ENCODE measurements around the gene CAMTA1.

The CAMTA1 gene

DNA sequence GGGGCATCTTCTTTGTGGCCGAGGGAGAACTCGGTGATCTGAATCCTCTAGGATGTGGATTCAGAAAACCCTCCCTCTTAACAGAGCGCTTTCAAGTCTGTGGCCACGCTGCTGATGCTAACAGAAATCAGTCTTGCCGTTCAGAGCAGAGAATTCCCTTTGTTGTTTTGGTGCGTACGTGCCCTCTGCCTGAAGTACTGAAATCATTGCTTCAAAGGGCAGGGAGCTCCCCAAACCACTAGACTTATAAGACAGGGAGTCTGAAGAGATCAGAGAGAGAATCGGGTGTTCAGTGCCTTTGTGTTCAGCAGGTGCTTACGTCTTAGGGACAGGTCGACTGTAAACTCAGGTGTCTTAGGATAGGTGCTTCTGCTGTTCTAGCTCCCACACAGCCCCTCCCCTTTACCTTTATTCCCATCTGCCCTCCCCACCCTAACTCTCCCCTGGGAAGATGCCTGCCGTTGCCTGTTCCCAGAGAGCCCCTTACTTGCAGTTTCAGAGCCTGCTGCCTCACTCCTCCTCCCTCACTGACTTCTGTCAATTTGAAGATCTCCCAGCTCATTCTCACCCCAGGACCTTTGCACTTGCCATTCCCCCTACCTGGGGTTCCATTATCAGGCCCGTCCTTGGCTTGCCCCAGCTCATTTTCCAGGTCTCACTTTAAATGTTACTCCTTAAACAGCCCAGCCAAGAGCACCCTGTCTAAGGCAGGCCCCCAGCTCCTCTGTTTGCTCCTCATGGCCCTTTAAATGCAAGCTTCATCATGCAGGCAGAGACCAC, 143.0 kb downstream of the CAMTA1 start:
- H3K4me3 ChIP-seq (ENCODE audit: low read depth, low read length): no peak overlapping the region
- DNase-seq (ENCODE audit: low read depth): no peak
- TF ChIP-seq, protein P1, sequence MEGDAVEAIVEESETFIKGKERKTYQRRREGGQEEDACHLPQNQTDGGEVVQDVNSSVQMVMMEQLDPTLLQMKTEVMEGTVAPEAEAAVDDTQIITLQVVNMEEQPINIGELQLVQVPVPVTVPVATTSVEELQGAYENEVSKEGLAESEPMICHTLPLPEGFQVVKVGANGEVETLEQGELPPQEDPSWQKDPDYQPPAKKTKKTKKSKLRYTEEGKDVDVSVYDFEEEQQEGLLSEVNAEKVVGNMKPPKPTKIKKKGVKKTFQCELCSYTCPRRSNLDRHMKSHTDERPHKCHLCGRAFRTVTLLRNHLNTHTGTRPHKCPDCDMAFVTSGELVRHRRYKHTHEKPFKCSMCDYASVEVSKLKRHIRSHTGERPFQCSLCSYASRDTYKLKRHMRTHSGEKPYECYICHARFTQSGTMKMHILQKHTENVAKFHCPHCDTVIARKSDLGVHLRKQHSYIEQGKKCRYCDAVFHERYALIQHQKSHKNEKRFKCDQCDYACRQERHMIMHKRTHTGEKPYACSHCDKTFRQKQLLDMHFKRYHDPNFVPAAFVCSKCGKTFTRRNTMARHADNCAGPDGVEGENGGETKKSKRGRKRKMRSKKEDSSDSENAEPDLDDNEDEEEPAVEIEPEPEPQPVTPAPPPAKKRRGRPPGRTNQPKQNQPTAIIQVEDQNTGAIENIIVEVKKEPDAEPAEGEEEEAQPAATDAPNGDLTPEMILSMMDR (IDR thresholded peaks at IDR 0.05; ENCODE audit: insufficient read depth, low read depth, low read length, missing control alignments): no peak

DNA sequence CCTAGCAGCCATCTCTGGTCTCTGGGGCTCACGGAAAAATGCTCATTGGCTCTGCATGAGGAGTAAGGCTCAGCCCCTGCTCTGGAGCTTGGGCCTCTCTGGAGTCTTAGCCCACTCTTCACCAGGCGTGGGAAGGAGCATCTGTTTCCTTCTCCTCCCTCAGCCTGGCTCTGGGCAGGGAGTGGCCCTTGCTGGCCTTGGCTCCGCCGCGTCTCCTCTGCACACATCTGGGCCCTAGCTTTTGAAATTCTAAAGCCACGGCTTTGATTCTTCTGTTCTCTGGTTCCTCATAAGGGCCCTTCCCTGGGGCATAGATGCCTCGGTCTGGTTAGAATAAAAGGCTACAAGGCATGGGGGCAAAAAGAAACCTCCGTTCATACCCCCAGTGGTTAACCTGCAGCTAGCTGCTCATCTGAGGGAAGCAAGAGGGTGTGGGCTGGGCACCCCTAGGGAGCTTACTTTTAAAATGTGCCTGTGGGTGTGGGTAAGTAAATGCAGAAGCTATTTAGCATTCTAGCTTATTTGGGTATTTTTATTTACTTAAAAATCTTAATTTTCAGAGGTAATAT, 145.6 kb downstream of the CAMTA1 start:
- H3K4me3 ChIP-seq (ENCODE audit: low read depth, low read length): no peak overlapping the region
- DNase-seq (ENCODE audit: low read depth): no peak
- TF ChIP-seq, protein P1 (IDR thresholded peaks at IDR 0.05; ENCODE audit: insufficient read depth, low read depth, low read length, missing control alignments): no peak

DNA sequence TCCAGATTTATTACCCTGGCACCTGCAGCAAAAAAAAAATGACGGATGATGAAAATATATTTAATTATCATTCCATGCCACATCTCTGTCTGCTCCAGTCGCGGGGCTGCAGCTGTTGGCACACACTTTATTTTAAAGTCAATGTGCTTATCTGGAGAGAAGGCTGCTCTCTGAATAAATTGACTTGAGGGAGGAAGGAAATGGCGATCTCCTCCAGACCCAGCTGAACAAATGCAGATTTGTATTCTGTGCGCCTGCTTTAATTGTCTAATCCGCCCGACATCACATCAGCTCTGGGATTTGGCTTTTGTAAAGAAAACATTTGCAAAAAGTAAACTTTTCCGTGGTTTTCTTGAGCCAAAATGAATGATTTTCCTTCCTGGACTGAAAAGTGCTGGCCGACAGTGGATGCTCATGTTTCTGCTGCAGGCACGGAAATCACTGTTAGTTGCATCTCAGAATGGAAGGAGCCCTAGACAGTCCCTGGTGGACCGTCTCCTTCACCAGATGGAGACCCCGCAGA, 150.2 kb downstream of the CAMTA1 start:
- H3K4me3 ChIP-seq (ENCODE audit: low read depth, low read length): no peak overlapping the region
- no peak for DNase-seq (ENCODE audit: low read depth)
- TF ChIP-seq, protein P1 (IDR thresholded peaks at IDR 0.05; ENCODE audit: insufficient read depth, low read depth, low read length, missing control alignments): no peak

DNA sequence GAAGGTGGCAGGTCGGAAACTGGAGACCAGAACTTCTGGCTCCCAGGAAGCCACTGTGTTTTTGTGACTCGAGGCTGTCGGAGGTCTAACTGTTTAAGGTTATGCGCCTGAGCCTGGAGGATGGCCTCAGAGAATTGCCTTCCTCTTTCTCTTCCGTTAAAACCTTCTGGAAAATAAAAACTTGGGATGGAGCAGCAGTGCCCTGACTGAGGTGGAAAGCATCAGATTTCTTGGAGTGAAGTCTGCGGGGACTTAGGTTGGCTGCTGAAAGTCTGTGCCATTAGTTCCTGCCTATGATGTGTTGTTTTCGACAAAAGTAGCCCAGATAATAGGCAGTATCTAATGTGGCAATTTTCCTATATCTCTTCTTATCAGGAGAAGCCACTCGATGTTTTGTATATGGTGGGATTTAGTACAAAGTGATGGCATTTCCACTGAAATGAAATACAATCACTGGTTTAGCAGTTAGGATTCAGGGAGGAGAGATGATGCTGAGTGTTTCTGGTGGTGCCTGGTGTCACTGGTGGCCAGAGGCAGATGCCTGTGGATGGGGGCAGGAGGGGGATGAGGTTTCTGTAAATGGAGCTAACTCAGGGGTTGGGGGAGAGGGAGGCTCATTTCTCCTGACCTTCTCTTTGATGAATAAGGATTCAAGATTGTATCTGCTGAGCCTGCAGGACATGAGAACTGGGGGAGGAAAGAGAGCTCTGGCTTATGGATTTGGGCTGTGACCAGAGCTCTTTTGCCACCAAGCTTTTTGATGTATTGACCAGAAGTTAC, 150.8 kb downstream of the CAMTA1 start:
- H3K4me3 ChIP-seq (ENCODE audit: low read depth, low read length): no peak overlapping the region
- TF ChIP-seq, protein P1 (IDR thresholded peaks at IDR 0.05; ENCODE audit: insufficient read depth, low read depth, low read length, missing control alignments): no peak

DNA sequence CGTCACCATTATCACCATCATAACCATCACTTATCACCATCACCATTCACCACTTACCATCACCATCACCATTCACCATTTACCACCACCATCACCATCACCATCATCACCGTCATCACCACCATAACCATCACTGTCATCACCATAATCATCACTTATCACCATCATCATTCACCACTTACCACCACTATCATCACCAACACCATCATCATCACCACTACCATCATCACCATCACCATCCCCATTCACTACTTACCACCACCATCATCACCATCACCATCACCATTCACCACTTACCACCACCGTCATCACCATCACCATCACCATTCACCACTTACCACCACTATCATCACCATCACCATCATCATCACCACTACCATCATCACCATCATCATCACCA, 151.8 kb downstream of the CAMTA1 start:
- H3K4me3 ChIP-seq (ENCODE audit: low read depth, low read length): no peak overlapping the region
- DNase-seq (ENCODE audit: low read depth): no peak
- TF ChIP-seq, protein P1 (IDR thresholded peaks at IDR 0.05; ENCODE audit: insufficient read depth, low read depth, low read length, missing control alignments): no peak

More for the DNA sequence above, 150.8 kb downstream of the CAMTA1 start:
- no peak for DNase-seq (ENCODE audit: low read depth)

DNA sequence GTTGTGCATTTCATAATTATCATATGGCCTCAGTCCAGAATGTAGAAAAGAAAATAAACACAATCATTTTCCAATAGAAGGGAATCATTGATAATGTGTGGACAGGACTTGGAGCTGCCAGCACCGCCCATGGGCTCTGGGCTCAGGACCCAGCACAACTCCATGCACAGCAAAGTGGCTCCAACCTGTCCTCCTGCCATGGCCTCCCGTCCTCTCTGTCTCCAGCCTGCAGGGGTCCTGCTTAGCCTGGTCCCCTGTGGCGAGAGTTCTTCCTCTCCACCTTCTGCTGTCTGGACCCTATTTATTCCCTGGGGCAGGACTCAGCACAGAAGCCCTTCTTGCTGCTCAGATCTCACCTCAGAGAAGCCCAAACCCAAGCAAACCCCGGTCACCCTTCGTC, 154.1 kb downstream of the CAMTA1 start:
- TF ChIP-seq, protein P1 (IDR thresholded peaks at IDR 0.05; ENCODE audit: insufficient read depth, low read depth, low read length, missing control alignments): no peak
- DNase-seq (ENCODE audit: low read depth): no peak
- H3K4me3 ChIP-seq (ENCODE audit: low read depth, low read length): no peak overlapping the region

All from GM12865 (cell line).